Thyroid gland (tissue), 4 donors: ENCODE results near the gene MYH7B. TPM values are rescaled to one million over a fixed set of nuclear protein-coding genes. Genes with fewer than 3 reads are reported as not detected.

Experiments
- DNase-seq, 2 donors: peaks; one replicate each; pipeline ENCODE4 v3.0.0-alpha.2; 2019
- H3K27ac ChIP-seq, 3 donors: fragments of 200-600 bp; sonication (generic); 1 replicate in 2 of 3; 2 replicates in 1 of 3; pipeline ENCODE4 v1.5.1; 2016 to 2019; ENCODE audit warnings: mild to moderate bottlenecking in 1 of 3, moderate library complexity in 1 of 3
- H3K27me3 ChIP-seq: fragments of 200-600 bp; sonication (generic); one replicate; pipeline ENCODE4 v1.5.1; 2019
- H3K36me3 ChIP-seq, 2 donors: fragments of 200-600 bp; sonication (generic); one replicate each; pipeline ENCODE4 v1.5.1; 2016 to 2019
- H3K4me1 ChIP-seq, 2 donors: fragments of 200-600 bp; sonication (generic); one replicate each; pipeline ENCODE4 v1.5.1; 2017 to 2019
- H3K4me3 ChIP-seq, 3 donors: fragments of 200-600 bp; sonication (generic); replicated peaks in 1 of 3; 1 replicate in 2 of 3; 2 replicates in 1 of 3; pipeline ENCODE4 v1.5.1; 2016; ENCODE audit warnings: mild to moderate bottlenecking in 1 of 3
- H3K9me3 ChIP-seq: fragments of 200-600 bp; sonication (generic); one replicate; pipeline ENCODE4 v1.5.1; 2017
- CTCF ChIP-seq, 6 experiments: fragments of 200-600 bp in 3 of 6; fragments of 450-650 bp in 3 of 6; sonication (generic) in 3 of 6; IDR thresholded peaks; one replicate each; pipeline ENCODE4 v1.5.1; 2016 to 2019; ENCODE audit warnings: antibody characterized with exemption in 6 of 6, mild to moderate bottlenecking in 2 of 6, inconsistent platforms in 1 of 6, moderate library complexity in 1 of 6
- POLR2A ChIP-seq, 2 donors: fragments of 450-650 bp; IDR thresholded peaks; one replicate each; pipeline ENCODE4 v1.6.1; 2017; ENCODE audit warnings: antibody characterized with exemption in 2 of 2, mild to moderate bottlenecking in 2 of 2, moderate library complexity in 1 of 2
- WGBS, 2 donors: methylation state at CpG; one replicate each; pipeline ENCODE4 v1.1.5; 2017; 5-methylcytosine and 5-hydroxymethylcytosine counted together
- intact Hi-C: fragments of 100-400 bp; cut with DNase I; formaldehyde crosslinking; loops from one replicate; pipeline ENCODE4 v1.15.1; 2023
- total RNA-seq, 4 donors: library from RNA; depleted of rRNA; stranded (reverse); fragments of >200 nt; gene quantifications; one replicate each; pipeline ENCODE4 v1.2.3, GENCODE V29; 2016

MYH7B gene
- total RNA-seq, 4 donors from 2014 or later = 0.63 to 2.0 (median 1.4) TPM

GRCh38 chr20:34954904-34955230, 801 bp upstream of the MYH7B start:
- Histone ChIP-seq H3K27ac (peak overlapping the region in 2 of 3 donors; percentile 84 to 91), H3K27me3 (no peaks in the 10 kb centered on the region), H3K36me3 (no peaks in the 10 kb centered on the region), H3K4me1 (peaks cover 0 to 12% of the 10 kb centered on the region in 2 donors), H3K4me3 (peak overlapping the region in 2 of 3 donors; percentile 4 to 50), H3K9me3 (no peaks in the 10 kb centered on the region)
- peak; percentile 21 to 30 for DNase-seq
- intact Hi-C loops = loop anchor here (5.0 kb wide), 1 partner anchor 83 kb away; the partner anchor contains the start of gene GGT7
- WGBS, 2 donors = 14 to 15% methylated on average over 13 of the region's 13 CpGs
- TF ChIP-seq POLR2A (IDR thresholded peaks at IDR 0.05) (no peak), CTCF (IDR thresholded peaks at IDR 0.05) (no peak)

- Histone ChIP-seq H3K27ac (peak overlapping the region; percentile 40 to 91 (median 84)), H3K4me3 (peak overlapping the region in 2 of 3 donors; percentile 13 to 50), H3K36me3 (no peaks in the 10 kb centered on the region), H3K9me3 (no peaks in the 10 kb centered on the region), H3K4me1 (peaks cover 0 to 12% of the 10 kb centered on the region in 2 donors), H3K27me3 (no peaks in the 10 kb centered on the region)
- TF ChIP-seq POLR2A (IDR thresholded peaks at IDR 0.05) (no peak), CTCF (IDR thresholded peaks at IDR 0.05) (no peak)
- intact Hi-C loops = loop anchor here (5.0 kb wide), 1 partner anchor 84 kb away; the partner anchor contains the start of gene GGT7
- WGBS, 2 donors = 11 to 21% methylated on average over 5 to 6 of the region's 6 CpGs
- no peak for DNase-seq
These were observed 382 bp downstream of the MYH7B start for GRCh38 chr20:34956041-34956458.

- Histone ChIP-seq H3K4me3 (no peak overlapping the region), H3K4me1 (peaks cover 0 to 12% of the 10 kb centered on the region in 2 donors), H3K27me3 (no peaks in the 10 kb centered on the region), H3K9me3 (no peaks in the 10 kb centered on the region), H3K36me3 (no peaks in the 10 kb centered on the region), H3K27ac (no peak overlapping the region)
- TF ChIP-seq POLR2A (IDR thresholded peaks at IDR 0.05) = no peak
- TF ChIP-seq CTCF (IDR thresholded peaks at IDR 0.05) = no peak
- 75 to 81% methylated on average over 21 of the region's 21 CpGs for WGBS, 2 donors
- intact Hi-C loops = loop anchor here (5.0 kb wide), 1 partner anchor 85 kb away; the partner anchor contains the start of gene GGT7
- no peak for DNase-seq
These were observed 1.2 kb downstream of the MYH7B start for GRCh38 chr20:34956751-34957472.

- Histone ChIP-seq H3K4me3 (no peak overlapping the region), H3K9me3 (no peaks in the 10 kb centered on the region), H3K4me1 (no peaks in the 10 kb centered on the region), H3K36me3 (no peaks in the 10 kb centered on the region), H3K27ac (peak overlapping the region in 1 of 3 donors; percentile 40), H3K27me3 (no peaks in the 10 kb centered on the region)
- TF ChIP-seq CTCF (IDR thresholded peaks at IDR 0.05) (no peak), POLR2A (IDR thresholded peaks at IDR 0.05) (no peak)
- DNase-seq = no peak
- WGBS, 2 donors = 94 to 99% methylated on average over 5 of the region's 5 CpGs
- intact Hi-C loops = no loop called here
These were observed 8.8 kb downstream of the MYH7B start for GRCh38 chr20:34964486-34964885.

GRCh38 chr20:34965051-34965450, 9.4 kb downstream of the MYH7B start:
- no peak overlapping the region for H3K4me3 ChIP-seq
- no peak for DNase-seq
- no peaks in the 10 kb centered on the region for H3K27me3 ChIP-seq
- TF ChIP-seq POLR2A (IDR thresholded peaks at IDR 0.05) = no peak
- TF ChIP-seq CTCF (IDR thresholded peaks at IDR 0.05) = no peak
- H3K9me3 ChIP-seq = no peaks in the 10 kb centered on the region
- H3K27ac ChIP-seq = no peak overlapping the region
- intact Hi-C loops = no loop called here
- no peaks in the 10 kb centered on the region for H3K36me3 ChIP-seq
- WGBS, 2 donors = 97 to 98% methylated on average over 5 of the region's 5 CpGs
- H3K4me1 ChIP-seq = no peaks in the 10 kb centered on the region
